Endometrial microvascular endothelial cells (primary cell): ENCODE measurements around the gene OVCA2. TPM values are rescaled to one million over a fixed set of nuclear protein-coding genes. Genes with fewer than 3 reads are reported as not detected.

ENCODE experiments used
- in situ Hi-C: cut with HindIII; loops from 2 replicates; pipeline ENCODE4 v1.10.0; 2017; ENCODE audit warnings: low sequenced_read_pairs, low pct_unique_long_range_greater_than_20kb; ENCODE audit errors: inconsistent ontology term
- total RNA-seq: library from RNA; depleted of rRNA; stranded (reverse); fragments of >200 nt; gene quantifications from one replicate; pipeline ENCODE4 v1.2.3, GENCODE V29; 2015; ENCODE audit errors: inconsistent ontology term

The OVCA2 gene
- total RNA-seq, 1 donor from 2014 or later, result 97.7 TPM

DNA sequence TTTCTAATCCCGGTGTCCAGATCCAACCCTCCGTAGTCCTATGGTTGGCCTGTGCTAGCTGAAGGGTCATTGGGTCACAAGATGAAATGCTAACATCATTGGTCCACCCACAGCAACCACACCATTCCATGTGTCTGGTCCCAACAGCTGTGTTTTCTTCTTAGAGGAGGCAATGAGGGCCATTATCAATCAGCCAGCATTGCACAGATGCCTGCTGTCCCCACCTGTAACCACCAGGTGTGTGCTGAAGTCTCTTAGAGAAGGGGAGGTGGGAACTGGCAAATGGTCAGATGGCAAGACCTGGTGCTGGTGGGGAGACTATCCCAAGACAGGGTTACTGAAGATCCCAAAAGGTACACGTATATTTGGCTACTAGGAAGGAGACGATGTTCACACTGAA, 50.4 kb downstream of the OVCA2 start:
- in situ Hi-C loops, result no loop called here

Other genes with a start within 250 kb of the OVCA2 start
- gene SMYD4, start 212.1 kb upstream of the OVCA2 start, total RNA-seq, result 6.7 TPM
- 33.3 TPM for gene RPA1, start 212.0 kb upstream of the OVCA2 start, total RNA-seq
- gene RTN4RL1, start 16.7 kb upstream of the OVCA2 start, total RNA-seq, result not detected
- gene DPH1, start 11.9 kb upstream of the OVCA2 start, total RNA-seq, result 38.8 TPM
- gene HIC1, start 13.1 kb downstream of the OVCA2 start, total RNA-seq, result 27.2 TPM